HG02798 (cell line): Measurements from ENCODE around the gene KIF7.
"Not testable (repeated sequence)": the region's sequence is repeated elsewhere in the genome, so short reads cannot be mapped to it uniquely, and the experiment has no call there.

Source experiments
- ATAC-seq: cut with Tn5 transposase; IDR thresholded peaks from one replicate; pipeline ENCODE4 v1.9.1; 2021; ENCODE audit warnings: mild to moderate bottlenecking; ENCODE audit not compliant: unreplicated experiment, poor library complexity

Gene KIF7

DNA sequence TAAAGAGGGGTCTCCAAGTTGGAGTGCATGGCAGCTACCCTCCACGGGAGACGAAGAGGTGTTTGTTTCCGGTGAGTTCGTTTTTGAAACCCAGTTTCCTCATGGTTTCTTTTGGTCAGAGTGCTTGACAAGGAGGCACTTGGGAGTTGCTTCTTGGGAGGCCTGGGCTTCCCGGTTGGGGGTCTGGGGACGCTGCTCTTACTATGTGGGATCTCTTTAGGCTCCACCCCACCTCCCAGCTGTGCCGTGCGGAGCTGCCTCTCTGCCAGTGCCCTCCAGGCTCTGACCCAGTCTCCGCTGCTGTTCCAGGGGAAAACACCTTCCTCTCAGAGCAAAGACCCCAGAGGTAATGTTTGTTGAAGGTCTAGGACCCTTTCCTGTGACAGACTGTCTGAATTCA is 29.6 kb downstream of the KIF7 start:
- no peak for ATAC-seq

DNA sequence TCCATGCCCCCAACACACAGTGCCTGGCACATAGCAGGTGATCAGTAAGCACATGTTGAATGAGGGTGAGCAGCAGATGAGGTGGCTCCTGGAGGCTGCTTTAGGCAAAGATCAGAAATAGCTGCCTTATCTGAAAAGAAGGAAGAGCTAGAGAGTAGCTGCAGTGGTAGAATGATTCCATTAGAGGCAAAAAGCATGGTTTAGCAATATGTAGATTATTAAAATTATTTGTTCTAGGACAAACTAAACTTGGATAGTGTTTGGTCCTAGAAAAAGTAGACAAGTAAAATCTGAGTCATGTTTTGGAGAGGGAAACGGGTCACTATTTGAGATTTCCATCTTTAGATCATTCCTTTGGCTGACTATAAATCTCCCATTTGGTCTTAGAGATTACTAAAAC is 32.1 kb downstream of the KIF7 start:
- no peak for ATAC-seq

GRCh38 chr15:89621547-89621946 is 33.7 kb downstream of the KIF7 start:
- ATAC-seq = no peak

- no peak for ATAC-seq
Observed at GRCh38 chr15:89616228-89616627, 39.0 kb downstream of the KIF7 start.

DNA sequence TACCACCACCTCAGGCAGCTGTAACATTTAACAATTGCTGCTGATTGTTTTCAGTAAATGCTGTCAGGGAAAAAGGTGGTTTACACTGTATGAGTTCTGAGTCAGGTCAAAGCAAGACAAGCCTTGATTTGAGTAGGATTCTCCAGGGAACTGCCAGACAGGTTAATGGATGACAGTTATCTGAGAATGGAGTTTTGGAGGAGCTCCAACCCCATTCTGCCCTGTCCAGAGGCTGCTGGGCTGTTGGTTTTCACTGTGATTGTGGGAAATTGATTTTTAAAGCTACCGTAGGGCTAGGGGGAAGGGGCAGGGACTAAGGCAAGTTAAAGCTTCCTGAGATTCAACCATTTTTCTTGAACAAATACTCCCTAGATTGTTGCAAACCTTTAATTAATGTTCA is 40.1 kb downstream of the KIF7 start:
- no peak for ATAC-seq

DNA sequence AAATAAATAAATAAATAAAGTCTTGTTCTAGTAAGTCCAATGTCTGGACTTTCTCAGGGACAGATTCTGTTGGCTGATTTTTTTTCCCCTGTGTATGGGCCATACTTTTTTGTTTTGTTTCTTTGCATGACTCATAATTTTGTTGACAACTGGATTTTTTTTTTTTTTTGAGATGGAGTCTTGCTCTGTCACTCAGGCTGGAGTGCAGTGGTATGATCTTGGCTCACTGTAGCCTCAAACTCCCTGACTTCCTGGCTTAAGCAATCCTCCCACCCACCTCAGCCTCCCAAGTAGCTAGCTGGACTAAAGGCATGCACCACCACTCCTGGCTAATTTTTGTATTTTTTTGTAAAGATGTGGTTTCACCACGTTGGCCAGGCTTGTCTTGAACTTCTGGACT is 41.1 kb downstream of the KIF7 start:
- no peak for ATAC-seq

DNA sequence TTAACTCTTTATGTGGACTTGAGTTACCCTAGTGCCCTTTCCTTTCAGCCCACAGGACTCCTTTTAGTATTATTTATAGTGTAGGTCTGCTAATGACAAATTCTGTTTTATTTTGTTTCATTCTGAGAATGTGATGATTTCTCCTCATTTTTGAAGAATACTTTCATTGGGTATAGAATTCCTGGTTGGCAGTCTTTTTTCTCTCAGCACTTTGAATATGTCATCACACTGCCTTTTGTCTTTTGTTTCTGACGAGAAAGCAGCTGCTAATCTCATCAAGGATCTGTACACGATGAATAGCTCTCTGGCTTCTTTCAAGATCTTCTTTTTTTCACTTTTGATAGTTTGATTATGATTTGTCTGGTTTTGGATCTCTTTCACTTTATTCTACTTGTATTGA is 42.2 kb downstream of the KIF7 start:
- no peak for ATAC-seq

DNA sequence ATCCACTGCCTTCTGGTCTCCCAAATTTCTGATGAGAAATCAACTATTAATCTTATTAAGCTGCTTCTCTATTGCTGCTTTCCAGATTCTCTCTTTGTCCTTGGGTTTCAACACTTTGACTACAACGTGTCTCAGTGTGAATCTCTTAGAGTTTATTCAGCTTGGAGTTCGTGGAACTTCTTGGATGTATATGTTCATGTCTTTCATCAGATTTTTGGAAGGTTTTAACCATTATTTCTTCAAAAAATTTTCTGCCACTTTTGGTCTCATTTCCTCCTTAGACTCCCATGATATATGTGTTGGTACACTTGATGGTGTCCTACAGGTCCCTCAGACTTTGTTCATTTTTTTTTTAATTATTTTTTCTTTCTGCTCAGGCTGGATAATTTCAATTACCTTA is 44.0 kb downstream of the KIF7 start:
- ATAC-seq = no peak

GRCh38 chr15:89599021-89599420 is 56.2 kb downstream of the KIF7 start:
- ATAC-seq = no peak

DNA sequence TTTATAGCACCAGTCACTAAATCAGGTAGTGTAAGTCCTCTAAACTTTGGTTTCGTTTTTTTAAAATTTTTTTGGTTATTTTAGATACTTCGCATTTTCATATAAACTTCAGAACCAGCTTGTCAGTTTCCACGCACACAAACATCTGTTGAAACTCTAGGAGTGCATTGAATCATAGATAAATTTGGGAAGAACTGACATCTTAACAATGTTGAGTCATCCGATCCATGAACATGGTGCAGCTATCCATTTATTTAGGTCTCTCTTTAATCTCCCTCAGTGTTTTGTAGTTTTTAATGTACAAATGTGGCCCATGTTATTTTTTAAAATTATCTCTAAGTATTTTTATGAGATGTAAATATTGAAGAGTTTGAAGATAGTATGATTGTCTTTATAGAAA is 62.2 kb downstream of the KIF7 start:
- no peak for ATAC-seq

- ATAC-seq = no peak
Observed at GRCh38 chr15:89591834-89592233, 63.4 kb downstream of the KIF7 start.

GRCh38 chr15:89587955-89588354 is 67.3 kb downstream of the KIF7 start:
- no peak for ATAC-seq

- ATAC-seq = no peak
Observed at GRCh38 chr15:89586651-89587050, 68.6 kb downstream of the KIF7 start.

DNA sequence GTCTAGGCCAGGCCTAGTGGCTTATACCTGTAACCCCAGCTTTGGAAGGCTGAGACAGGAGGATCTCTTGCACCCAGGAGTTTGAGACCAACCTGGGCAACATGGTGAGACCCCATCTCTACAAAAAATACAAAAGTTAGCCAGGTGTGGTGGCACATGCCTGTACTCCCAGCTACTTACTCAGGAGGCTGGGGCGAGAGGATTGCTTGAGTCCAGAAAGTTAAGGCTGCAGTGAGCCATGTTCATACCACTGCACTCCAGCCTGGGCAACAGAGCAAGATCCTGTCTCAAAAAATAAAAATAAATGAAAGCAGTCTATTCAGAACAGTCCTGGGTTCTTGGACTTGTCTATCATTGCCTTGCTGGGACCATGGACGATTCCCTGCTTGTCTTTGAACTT is 74.5 kb downstream of the KIF7 start:
- ATAC-seq = not testable (repeated sequence)

DNA sequence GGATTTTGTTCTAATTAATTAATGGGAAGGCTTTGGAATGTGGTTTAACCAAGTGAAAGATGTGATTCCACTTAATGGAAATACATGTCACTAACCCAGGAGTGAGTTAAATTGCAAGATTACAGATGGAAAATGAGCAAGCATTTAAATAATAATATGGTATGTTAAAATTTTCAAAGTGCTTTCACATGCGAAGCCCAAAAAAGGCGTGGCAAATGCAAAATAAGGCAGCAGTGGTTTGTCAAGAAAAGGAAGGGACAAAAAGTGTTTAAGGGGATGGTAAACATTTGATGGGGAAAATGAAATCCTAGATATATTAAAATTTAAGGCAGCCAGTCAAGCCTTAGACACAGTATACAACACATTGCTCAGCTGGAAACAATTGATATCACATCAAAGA is 77.1 kb downstream of the KIF7 start:
- no peak for ATAC-seq
